Neural progenitor cell (in vitro differentiated cells): Measurements from ENCODE around the gene TRIO. TPM values are rescaled to one million over a fixed set of nuclear protein-coding genes. Genes with fewer than 3 reads are reported as not detected.

ENCODE experiments used
- DNase-seq: peaks from one replicate; pipeline ENCODE4 v3.0.0-alpha.2; 2016; ENCODE audit warnings: low spot score
- H2AFZ ChIP-seq: fragments of 200-600 bp; sonication (generic); replicated peaks from 2 replicates; pipeline ENCODE4 v1.6.1; 2016; ENCODE audit warnings: antibody characterized with exemption
- H3F3A ChIP-seq: fragments of 200-600 bp; sonication (generic); 2 replicates; pipeline ENCODE4 v1.6.1; 2016; ENCODE audit warnings: antibody characterized with exemption, low read depth
- H3K27ac ChIP-seq: fragments of 200-600 bp; sonication (generic); 2 replicates; pipeline ENCODE4 v1.5.1; 2016; ENCODE audit warnings: mild to moderate bottlenecking
- H3K27me3 ChIP-seq: fragments of 200-600 bp; sonication (generic); 2 replicates; pipeline ENCODE4 v1.6.1; 2016; ENCODE audit warnings: mild to moderate bottlenecking, moderate library complexity
- H3K36me3 ChIP-seq: fragments of 200-600 bp; sonication (generic); 2 replicates; pipeline ENCODE4 v1.5.1; 2016
- H3K4me1 ChIP-seq: fragments of 200-600 bp; sonication (generic); 2 replicates; pipeline ENCODE4 v1.6.1; 2016; ENCODE audit warnings: mixed run types
- H3K4me2 ChIP-seq: fragments of 200-600 bp; sonication (generic); 2 replicates; pipeline ENCODE4 v1.6.1; 2016
- H3K4me3 ChIP-seq: fragments of 200-600 bp; sonication (generic); 2 replicates; pipeline ENCODE4 v1.5.1; 2016
- H3K79me2 ChIP-seq: fragments of 200-600 bp; sonication (generic); 2 replicates; pipeline ENCODE4 v1.6.1; 2016; ENCODE audit warnings: low read depth
- H3K9ac ChIP-seq: fragments of 200-600 bp; sonication (generic); 2 replicates; pipeline ENCODE4 v1.6.1; 2016
- H3K9me3 ChIP-seq: fragments of 200-600 bp; sonication (generic); 2 replicates; pipeline ENCODE4 v1.5.1; 2016; ENCODE audit warnings: low read depth
- H4K20me1 ChIP-seq: fragments of 200-600 bp; sonication (generic); 2 replicates; pipeline ENCODE4 v1.6.1; 2016; ENCODE audit warnings: low read depth
- H3K27ac Mint-ChIP-seq: 3 replicates; pipeline ENCODE4 v1.8.0; 2021; ENCODE audit warnings: mixed read lengths
- H3K27me3 Mint-ChIP-seq: 2 replicates; pipeline ENCODE4 v1.8.0; 2022; ENCODE audit warnings: low read depth, mild to moderate bottlenecking, inconsistent platforms, moderate library complexity, mixed read lengths; ENCODE audit not compliant: insufficient read depth
- H3K36me3 Mint-ChIP-seq: 3 replicates; pipeline ENCODE4 v1.8.0; 2021; ENCODE audit warnings: mixed read lengths
- H3K4me1 Mint-ChIP-seq: 3 replicates; pipeline ENCODE4 v1.8.0; 2021; ENCODE audit warnings: mixed read lengths
- H3K4me3 Mint-ChIP-seq: 3 replicates; pipeline ENCODE4 v1.8.0; 2021; ENCODE audit warnings: mild to moderate bottlenecking, moderate library complexity, mixed read lengths
- H3K9me3 Mint-ChIP-seq: 3 replicates; pipeline ENCODE4 v1.8.0; 2020; ENCODE audit warnings: mixed read lengths
- CTCF ChIP-seq: fragments of 200-600 bp; sonication (generic); IDR thresholded peaks from 2 replicates; pipeline ENCODE4 v1.5.1; 2017; ENCODE audit warnings: antibody characterized with exemption, mild to moderate bottlenecking
- EZH2 ChIP-seq: fragments of 200-600 bp; sonication (generic); IDR thresholded peaks from 2 replicates; pipeline ENCODE4 v1.6.1; 2017; ENCODE audit warnings: antibody characterized with exemption, mild to moderate bottlenecking, moderate library complexity
- EZH2phosphoT487 ChIP-seq: fragments of 200-600 bp; sonication (generic); IDR thresholded peaks from 2 replicates; pipeline ENCODE4 v1.6.1; 2017; ENCODE audit warnings: antibody characterized with exemption
- total RNA-seq: library from RNA; depleted of rRNA; stranded (reverse); fragments of >200 nt; gene quantifications from 2 replicates; pipeline ENCODE4 v1.2.3, GENCODE V29; 2015; ENCODE audit warnings: low replicate concordance

TRIO gene
- total RNA-seq, 1 donor from 2014 or later: 84.7 TPM

- Histone ChIP-seq H3K4me1 (no peaks in the 10 kb centered on the region), H4K20me1 (no peaks in the 10 kb centered on the region), H3K27ac (no peak overlapping the region), H3K9me3 (no peaks in the 10 kb centered on the region), H3K36me3 (no peaks in the 10 kb centered on the region), H3F3A (no peaks in the 10 kb centered on the region), H3K4me2 (no peak overlapping the region), H3K9ac (no peak overlapping the region), H3K79me2 (no peaks in the 10 kb centered on the region), H2AFZ (no peak overlapping the region), H3K27me3 (no peaks in the 10 kb centered on the region), H3K4me3 (no peak overlapping the region)
- peaks cover 31% of the 10 kb centered on the region for H3K36me3 Mint-ChIP-seq
- H3K27ac Mint-ChIP-seq: no peak overlapping the region
- TF ChIP-seq CTCF (no peak), EZH2 (no peak), EZH2phosphoT487 (no peak)
- H3K4me3 Mint-ChIP-seq: no peak overlapping the region
- no peak for DNase-seq
- H3K9me3 Mint-ChIP-seq: no peaks in the 10 kb centered on the region
- H3K27me3 Mint-ChIP-seq: peaks cover 9% of the 10 kb centered on the region
- peaks cover 3% of the 10 kb centered on the region for H3K4me1 Mint-ChIP-seq
Observed at GRCh38 chr5:14506140-14506538, 363.0 kb downstream of the TRIO start.

- Mint-ChIP-seq H3K36me3 (peaks cover 27% of the 10 kb centered on the region), H3K4me3 (no peak overlapping the region), H3K4me1 (peaks cover 3% of the 10 kb centered on the region), H3K9me3 (no peaks in the 10 kb centered on the region), H3K27ac (peak overlapping the region; percentile 12), H3K27me3 (peaks cover 9% of the 10 kb centered on the region)
- Histone ChIP-seq H3K4me3 (no peak overlapping the region), H3K4me2 (no peak overlapping the region), H3K9me3 (no peaks in the 10 kb centered on the region), H2AFZ (no peak overlapping the region), H3K36me3 (no peaks in the 10 kb centered on the region), H3K4me1 (no peaks in the 10 kb centered on the region), H3K27me3 (no peaks in the 10 kb centered on the region), H3K27ac (no peak overlapping the region), H3K9ac (no peak overlapping the region), H3F3A (no peaks in the 10 kb centered on the region), H4K20me1 (no peaks in the 10 kb centered on the region), H3K79me2 (no peaks in the 10 kb centered on the region)
- TF ChIP-seq EZH2: no peak
- TF ChIP-seq CTCF: no peak
- TF ChIP-seq EZH2phosphoT487: no peak
- no peak for DNase-seq
Observed at GRCh38 chr5:14506661-14507060, 363.5 kb downstream of the TRIO start.

DNA sequence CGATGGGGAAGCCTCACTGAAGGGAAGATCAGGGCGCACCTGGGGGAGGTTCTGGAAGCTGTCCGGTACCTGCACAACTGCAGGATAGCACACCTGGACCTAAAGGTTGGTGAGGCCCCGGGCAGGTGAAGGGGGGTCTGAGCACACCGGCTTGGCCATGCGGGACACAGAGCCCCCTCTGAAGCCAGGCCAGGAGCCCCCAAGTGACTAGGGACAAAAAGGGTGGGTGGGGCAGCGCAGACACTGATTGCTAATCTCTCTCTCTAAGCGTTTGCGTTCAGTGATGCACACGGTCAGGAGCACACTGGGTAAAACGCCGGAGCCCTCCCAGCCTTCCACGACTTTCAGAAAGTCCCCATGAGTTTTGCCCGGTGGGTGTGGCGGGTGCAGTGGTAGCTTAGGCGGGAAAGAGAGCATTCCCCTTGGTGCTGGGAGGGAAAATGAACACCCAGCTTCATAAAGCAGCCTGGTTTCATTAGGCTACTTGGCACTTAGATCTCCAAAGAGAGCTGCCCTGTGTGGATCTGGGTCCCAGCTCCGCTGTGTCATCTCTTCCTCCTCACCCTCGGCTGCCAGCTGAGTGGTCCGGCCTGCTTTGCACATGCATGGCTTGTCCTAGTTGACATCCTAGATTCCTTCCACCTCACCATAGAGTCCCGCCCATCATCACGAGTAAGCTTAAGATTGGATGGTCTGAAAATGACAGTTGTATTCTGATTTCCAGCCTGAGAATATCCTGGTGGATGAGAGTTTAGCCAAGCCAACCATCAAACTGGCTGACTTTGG lies 364.2 kb downstream of the TRIO start:
- H3K4me3 ChIP-seq: no peak overlapping the region
- H3K79me2 ChIP-seq: no peaks in the 10 kb centered on the region
- H3K27ac ChIP-seq: no peak overlapping the region
- Mint-ChIP-seq H3K27me3 (peaks cover 9% of the 10 kb centered on the region), H3K4me3 (no peak overlapping the region), H3K27ac (peak overlapping the region; percentile 85), H3K9me3 (no peaks in the 10 kb centered on the region), H3K36me3 (peaks cover 24% of the 10 kb centered on the region), H3K4me1 (peaks cover 3% of the 10 kb centered on the region)
- H3K4me1 ChIP-seq: no peaks in the 10 kb centered on the region
- no peak overlapping the region for H3K9ac ChIP-seq
- no peak for TF ChIP-seq EZH2
- TF ChIP-seq CTCF: no peak
- TF ChIP-seq EZH2phosphoT487: no peak
- no peaks in the 10 kb centered on the region for H3K36me3 ChIP-seq
- no peak overlapping the region for H3K4me2 ChIP-seq
- H4K20me1 ChIP-seq: no peaks in the 10 kb centered on the region
- no peak overlapping the region for H2AFZ ChIP-seq
- H3F3A ChIP-seq: no peaks in the 10 kb centered on the region
- no peaks in the 10 kb centered on the region for H3K27me3 ChIP-seq
- no peak for DNase-seq
- H3K9me3 ChIP-seq: no peaks in the 10 kb centered on the region
